Measurements from ENCODE around the gene NOS1AP. TPM values are rescaled to one million over a fixed set of nuclear protein-coding genes. Genes with fewer than 3 reads are reported as not detected.

The NOS1AP gene
- total RNA-seq, 1 donor: 0.43 TPM

GRCh38 chr1:162206749-162207635, 137.5 kb downstream of the NOS1AP start:
- TF ChIP-seq, protein P1, sequence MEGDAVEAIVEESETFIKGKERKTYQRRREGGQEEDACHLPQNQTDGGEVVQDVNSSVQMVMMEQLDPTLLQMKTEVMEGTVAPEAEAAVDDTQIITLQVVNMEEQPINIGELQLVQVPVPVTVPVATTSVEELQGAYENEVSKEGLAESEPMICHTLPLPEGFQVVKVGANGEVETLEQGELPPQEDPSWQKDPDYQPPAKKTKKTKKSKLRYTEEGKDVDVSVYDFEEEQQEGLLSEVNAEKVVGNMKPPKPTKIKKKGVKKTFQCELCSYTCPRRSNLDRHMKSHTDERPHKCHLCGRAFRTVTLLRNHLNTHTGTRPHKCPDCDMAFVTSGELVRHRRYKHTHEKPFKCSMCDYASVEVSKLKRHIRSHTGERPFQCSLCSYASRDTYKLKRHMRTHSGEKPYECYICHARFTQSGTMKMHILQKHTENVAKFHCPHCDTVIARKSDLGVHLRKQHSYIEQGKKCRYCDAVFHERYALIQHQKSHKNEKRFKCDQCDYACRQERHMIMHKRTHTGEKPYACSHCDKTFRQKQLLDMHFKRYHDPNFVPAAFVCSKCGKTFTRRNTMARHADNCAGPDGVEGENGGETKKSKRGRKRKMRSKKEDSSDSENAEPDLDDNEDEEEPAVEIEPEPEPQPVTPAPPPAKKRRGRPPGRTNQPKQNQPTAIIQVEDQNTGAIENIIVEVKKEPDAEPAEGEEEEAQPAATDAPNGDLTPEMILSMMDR (IDR thresholded peaks at IDR 0.05; ENCODE audit: insufficient read depth, low read depth, low read length): no peak
- no peak for DNase-seq (ENCODE audit: low read depth)
- H3K4me3 ChIP-seq (ENCODE audit: low read depth, low read length): no peak overlapping the region

DNA sequence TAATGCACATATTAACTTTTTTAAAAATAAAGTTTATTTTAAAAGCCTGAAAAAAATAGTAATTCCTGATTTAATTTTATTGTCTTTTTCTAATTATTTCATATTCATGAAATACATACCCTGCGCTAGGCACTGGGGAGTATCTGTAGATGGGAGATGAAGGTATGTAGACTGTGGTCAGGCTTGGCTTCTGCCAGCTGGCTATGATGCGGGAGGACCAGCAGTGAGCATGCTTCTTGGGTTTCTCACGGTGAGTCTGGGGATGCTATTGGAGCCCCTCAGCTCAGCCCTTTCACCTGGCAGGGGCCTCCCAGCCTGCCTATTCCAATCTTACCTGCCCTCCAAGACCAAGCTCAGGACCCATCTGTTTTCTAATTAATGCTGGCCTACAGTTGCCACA, 138.4 kb downstream of the NOS1AP start:
- TF ChIP-seq, protein P1 (IDR thresholded peaks at IDR 0.05; ENCODE audit: insufficient read depth, low read depth, low read length): no peak
- H3K4me3 ChIP-seq (ENCODE audit: low read depth, low read length): no peak overlapping the region
- no peak for DNase-seq (ENCODE audit: low read depth)

DNA sequence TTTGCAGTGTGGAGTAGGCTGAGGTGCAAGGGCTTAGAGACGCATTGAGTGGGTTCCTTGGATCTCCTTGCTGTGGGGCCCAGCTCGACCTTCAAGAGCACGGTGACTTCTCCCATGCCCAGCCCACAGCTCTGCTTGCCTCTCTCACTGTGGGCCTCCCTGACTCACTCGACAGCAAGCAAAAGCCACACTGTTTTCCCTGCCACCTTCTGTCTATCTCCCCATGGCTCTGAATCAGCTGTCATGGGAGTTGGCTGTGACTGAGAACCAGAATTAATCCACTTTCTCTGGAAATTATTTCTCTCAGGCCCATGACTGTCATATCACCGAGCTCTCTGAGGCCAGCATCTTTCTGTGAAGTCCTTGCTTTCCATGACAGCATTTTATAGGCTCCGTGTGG, 140.7 kb downstream of the NOS1AP start:
- no peak overlapping the region for H3K4me3 ChIP-seq (ENCODE audit: low read depth, low read length)
- DNase-seq (ENCODE audit: low read depth): no peak
- TF ChIP-seq, protein P1 (IDR thresholded peaks at IDR 0.05; ENCODE audit: insufficient read depth, low read depth, low read length): no peak

GRCh38 chr1:162212713-162213112, 143.2 kb downstream of the NOS1AP start:
- H3K4me3 ChIP-seq (ENCODE audit: low read depth, low read length): no peak overlapping the region
- TF ChIP-seq, protein P1 (IDR thresholded peaks at IDR 0.05; ENCODE audit: insufficient read depth, low read depth, low read length): no peak
- DNase-seq (ENCODE audit: low read depth): no peak

- no peak overlapping the region for H3K4me3 ChIP-seq (ENCODE audit: low read depth, low read length)
- DNase-seq (ENCODE audit: low read depth): peak; percentile 31
- TF ChIP-seq, protein P1 (IDR thresholded peaks at IDR 0.05; ENCODE audit: insufficient read depth, low read depth, low read length): no peak
Observed at GRCh38 chr1:162213281-162213912, 143.9 kb downstream of the NOS1AP start.

DNA sequence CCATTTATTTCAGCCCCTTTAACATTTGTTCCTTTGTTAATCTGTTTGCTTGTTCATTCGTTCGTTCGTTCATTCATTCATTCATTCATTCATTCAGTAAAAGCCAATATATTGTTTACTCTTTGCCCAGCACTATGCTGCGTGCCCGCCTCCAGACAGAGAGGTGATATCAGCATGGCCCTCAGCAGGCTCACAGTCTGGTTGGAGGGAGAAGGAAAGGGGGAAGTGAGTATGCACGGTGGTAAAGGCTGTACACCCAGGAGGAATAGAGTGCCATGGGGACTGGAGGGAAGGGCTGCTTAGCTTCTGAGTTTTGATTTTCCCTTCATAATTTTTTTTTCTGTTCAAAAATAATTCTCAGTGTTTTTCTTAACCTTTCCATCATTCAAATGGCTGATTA, 144.7 kb downstream of the NOS1AP start:
- H3K4me3 ChIP-seq (ENCODE audit: low read depth, low read length): no peak overlapping the region
- TF ChIP-seq, protein P1 (IDR thresholded peaks at IDR 0.05; ENCODE audit: insufficient read depth, low read depth, low read length): no peak
- DNase-seq (ENCODE audit: low read depth): no peak
